ENCODE data around the gene ZFTA.

DNA sequence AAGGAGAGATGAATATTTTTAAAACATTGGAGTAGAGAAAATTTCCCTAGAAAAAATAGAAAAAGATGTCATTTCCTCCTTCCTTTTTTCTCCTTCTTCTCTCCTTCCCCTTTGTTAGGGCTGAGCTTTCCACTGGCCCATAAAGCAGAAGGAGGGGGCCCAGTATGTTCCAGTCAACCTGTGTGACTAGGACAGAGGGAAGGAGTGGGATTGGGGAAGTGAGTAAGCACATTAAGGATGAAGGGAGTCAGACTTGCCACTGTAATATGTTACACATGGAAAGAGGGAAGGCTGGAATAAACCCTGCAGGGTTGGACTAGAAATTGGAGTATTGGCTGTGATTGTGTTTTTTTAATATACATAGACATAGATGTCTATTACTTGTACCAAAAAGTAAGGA, 24.6 kb upstream of the ZFTA start:
- TF ChIP-seq, protein P1, sequence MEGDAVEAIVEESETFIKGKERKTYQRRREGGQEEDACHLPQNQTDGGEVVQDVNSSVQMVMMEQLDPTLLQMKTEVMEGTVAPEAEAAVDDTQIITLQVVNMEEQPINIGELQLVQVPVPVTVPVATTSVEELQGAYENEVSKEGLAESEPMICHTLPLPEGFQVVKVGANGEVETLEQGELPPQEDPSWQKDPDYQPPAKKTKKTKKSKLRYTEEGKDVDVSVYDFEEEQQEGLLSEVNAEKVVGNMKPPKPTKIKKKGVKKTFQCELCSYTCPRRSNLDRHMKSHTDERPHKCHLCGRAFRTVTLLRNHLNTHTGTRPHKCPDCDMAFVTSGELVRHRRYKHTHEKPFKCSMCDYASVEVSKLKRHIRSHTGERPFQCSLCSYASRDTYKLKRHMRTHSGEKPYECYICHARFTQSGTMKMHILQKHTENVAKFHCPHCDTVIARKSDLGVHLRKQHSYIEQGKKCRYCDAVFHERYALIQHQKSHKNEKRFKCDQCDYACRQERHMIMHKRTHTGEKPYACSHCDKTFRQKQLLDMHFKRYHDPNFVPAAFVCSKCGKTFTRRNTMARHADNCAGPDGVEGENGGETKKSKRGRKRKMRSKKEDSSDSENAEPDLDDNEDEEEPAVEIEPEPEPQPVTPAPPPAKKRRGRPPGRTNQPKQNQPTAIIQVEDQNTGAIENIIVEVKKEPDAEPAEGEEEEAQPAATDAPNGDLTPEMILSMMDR (IDR thresholded peaks at IDR 0.05): no peak
- TF ChIP-seq EP300 (IDR thresholded peaks at IDR 0.05): no peak

All from suprapubic skin (tissue), 3 donors.